ENCODE measurements around the gene PPP2R1B.

The PPP2R1B gene

DNA sequence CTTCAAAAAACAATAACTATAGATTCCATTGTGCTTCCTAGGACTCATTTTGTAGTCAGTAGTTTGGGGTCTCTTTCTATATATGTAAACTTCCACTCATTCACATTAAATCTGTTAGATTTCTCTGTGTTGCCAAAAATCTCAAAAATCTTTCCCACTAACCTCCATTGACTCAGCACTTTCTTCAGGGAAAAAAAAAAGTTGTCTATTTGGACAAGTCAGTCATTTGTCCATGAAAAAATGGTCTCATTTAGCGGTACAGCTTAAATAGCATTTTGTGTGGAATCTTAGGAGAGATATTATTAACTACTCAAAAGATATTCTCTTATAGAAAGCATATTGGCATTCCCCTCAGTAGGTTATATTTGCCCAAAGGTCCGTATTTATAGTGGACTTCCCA lies 81.9 kb downstream of the PPP2R1B start:
- no peak for DNase-seq

DNA sequence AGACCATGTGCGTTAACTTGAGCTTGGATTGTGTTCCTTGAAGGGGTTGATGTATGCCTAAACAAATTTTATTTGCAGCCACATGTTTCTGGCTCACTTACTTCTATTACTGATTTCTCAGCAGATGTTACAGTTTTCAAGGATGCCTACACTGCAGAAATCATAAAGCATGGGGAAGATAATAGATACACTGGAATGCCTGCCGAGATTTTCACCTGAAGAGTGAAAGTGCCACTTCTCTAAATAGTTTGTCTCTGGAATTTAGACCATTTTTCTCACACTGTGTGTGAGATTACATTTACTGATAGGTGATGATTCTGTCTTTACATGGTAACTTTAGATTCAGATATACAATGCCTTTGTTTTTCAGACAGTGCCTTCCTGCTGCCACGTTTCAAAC lies 82.4 kb downstream of the PPP2R1B start:
- no peak for DNase-seq

DNA sequence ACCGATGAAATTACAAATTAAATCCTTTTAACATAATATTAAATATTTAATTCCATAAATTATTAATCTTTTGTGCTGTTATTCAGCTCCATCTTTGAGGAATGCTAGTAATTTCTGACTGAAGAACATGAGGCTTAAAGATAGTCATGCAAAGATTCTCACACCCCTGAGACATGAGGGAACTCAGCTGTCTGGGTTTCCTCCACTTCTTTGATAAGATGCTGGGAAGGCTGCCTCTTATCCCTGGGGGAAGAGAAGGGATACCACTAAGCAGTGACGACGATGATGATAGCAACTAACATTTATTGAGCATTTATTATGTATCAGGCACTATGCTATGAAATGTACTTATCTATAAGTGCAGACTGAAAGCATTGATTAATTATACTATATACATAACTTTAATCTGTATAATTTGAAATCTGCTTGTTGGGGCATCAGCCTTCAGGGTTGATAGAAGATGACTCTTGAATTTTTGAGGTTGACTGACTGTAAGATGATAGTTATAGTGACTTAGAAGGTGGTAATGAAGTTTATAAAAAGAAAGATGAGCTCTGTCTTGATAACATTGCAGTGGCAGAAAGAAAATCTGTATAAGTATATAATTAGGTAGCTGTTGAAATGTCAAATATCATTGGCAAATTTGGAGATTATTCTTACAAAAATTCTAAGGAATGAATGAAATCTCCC lies 85.6 kb downstream of the PPP2R1B start:
- DNase-seq = no peak

All from activated effector memory CD4-positive, alpha-beta T cell treated with anti-CD3 and anti-CD28 coated beads, Interleukin-2, amount 50 U/mL, for 16 hours (primary cell).